COLO829 (cell line): ENCODE data around the gene ITGB7.

Experiments
- DNase-seq: peaks from one replicate; pipeline ENCODE4 v3.0.0; 2012; ENCODE audit warnings: low spot score

ITGB7 gene

GRCh38 chr12:53231671-53231920 lies 24.5 kb upstream of the ITGB7 start:
- DNase-seq = no peak

DNA sequence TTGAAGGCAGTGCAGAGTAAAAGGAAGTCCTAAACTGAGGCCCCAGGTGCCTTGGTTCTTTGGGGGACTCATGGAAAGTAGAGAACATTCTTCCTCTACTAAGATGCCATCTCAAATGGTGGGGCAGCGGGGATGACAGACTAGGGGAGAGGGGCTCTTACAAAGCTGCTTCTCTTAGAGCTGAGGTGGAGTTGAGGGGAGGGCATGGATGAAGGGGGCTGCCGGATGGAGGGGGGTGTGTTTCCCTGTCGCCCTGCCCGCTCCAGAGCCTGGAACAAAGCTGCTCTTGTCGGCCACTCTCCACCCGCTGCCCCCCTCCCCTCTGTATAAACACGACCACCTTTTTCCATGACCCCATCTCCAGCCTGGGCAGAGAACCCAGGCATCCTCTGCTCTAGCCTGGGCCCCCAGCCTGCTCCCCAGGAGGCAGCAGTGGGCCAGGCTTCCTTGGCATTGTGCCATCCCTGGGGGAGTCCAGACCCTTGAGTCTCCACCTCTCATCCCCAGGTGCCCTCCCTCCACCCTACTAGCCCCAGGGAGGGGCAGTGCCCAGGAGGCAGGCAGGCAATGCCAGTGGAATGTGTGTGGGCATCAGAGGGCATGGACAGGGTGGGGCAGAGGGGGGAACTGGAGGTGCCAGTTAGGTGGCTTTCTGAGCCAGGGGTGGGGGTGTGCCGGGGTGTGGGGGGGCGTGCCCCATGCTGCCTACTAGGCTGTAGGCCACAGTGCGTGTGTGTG lies 23.2 kb upstream of the ITGB7 start:
- DNase-seq = no peak

- DNase-seq = no peak
Observed at GRCh38 chr12:53229454-53229853, 22.4 kb upstream of the ITGB7 start.

DNA sequence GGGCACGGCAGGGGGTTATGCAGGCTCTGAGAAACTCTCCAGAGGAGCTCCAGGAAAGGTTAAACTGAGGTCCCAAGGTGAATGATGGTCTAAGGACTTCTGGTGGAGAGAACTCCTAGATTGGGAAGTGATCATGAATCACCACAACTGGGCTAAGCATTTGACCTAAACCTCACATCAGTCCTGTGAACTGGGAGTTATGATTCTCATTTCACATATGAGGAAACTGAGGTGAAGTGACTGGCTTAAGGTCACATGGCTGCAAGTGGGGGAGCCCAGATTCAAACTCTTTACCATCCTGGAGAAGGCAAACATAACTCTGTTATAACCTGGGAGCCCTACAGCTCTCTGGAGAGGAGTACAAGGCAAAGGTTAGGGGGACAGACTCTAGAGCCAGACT lies 20.8 kb upstream of the ITGB7 start:
- no peak for DNase-seq

DNA sequence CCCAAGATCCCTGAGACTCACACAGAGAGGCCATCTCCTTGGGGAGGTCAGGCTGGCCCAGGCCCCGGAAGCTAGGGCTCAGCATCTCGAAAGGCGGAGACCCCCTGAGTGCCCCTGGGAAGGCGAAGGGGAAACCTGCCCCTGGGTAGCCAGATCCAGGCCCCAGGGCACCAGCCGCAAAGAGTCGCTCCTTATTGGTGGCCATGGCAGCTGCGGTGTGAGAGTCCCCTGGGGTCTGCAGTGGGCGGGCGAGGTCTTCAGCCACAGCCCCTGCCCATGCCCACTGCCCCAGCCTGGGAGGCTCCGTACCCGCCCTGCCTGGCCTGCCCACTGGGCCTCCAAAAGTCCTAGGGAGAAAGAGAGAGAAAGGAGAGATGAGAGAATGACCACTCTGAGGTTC lies 20.3 kb upstream of the ITGB7 start:
- DNase-seq = no peak

GRCh38 chr12:53226815-53227214 lies 19.8 kb upstream of the ITGB7 start:
- DNase-seq = no peak

- DNase-seq = no peak
Observed at GRCh38 chr12:53225635-53226424, 18.8 kb upstream of the ITGB7 start.

GRCh38 chr12:53224897-53225634 lies 18.0 kb upstream of the ITGB7 start:
- no peak for DNase-seq

GRCh38 chr12:53224061-53224896 lies 17.2 kb upstream of the ITGB7 start:
- no peak for DNase-seq

DNA sequence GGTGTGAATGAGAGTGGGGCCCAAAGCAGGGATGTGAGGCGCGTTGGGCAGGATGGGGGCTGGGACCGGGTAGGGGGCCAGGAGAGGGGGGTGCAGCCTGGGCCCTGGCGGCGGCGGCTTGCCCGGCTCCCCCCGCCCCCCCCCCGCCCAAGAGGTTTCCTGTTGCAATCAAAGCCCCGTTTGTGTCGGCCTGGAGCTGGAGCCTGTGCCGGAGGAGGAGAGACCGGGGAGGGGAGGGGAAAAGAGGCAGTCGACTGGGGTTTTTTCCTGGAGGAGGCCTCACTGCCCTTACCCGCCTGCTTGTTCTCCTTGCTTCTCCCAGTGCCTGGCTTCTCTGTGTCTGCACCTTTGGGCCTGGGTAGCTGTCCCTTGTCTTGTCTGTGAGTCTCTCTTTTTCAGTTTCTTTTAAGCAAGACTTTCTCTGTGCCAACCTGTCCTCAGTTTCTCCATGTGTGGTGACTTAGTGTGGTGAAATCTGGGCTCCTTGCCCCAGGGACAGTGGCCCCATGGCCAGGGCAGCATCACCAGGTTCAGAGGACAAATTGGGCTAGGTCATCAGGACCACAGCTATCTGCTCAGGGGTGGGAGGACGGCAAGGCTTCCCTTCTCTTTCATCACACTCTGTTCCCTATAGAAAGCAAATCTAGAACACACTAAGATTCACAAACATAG lies 16.5 kb upstream of the ITGB7 start:
- DNase-seq = peak; percentile 87

DNA sequence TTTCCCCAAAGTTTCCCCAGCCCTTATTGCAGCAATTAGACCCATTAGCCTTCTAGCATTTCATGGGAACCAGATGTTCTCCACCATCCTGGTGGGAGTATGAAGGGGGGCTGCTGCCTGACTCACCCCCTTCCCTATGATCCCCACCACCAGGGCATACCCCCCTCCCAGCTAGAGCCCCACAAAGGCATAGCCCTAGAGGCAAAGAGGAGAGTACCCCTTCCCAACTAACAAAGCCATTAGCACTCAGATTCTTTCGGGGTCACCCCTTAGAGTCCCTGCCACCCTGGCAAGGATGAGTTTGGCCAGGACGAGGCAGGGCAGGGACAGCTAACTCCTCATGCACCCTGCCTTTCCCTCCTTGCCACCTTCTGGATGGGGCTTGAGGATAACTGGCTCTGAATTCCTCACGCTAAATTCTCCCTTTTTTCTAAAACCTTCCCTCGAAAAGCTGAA lies 15.8 kb upstream of the ITGB7 start:
- DNase-seq = no peak

- DNase-seq = no peak
Observed at GRCh38 chr12:53222170-53222721, 15.2 kb upstream of the ITGB7 start.

- DNase-seq = no peak
Observed at GRCh38 chr12:53221203-53222080, 14.4 kb upstream of the ITGB7 start.

DNA sequence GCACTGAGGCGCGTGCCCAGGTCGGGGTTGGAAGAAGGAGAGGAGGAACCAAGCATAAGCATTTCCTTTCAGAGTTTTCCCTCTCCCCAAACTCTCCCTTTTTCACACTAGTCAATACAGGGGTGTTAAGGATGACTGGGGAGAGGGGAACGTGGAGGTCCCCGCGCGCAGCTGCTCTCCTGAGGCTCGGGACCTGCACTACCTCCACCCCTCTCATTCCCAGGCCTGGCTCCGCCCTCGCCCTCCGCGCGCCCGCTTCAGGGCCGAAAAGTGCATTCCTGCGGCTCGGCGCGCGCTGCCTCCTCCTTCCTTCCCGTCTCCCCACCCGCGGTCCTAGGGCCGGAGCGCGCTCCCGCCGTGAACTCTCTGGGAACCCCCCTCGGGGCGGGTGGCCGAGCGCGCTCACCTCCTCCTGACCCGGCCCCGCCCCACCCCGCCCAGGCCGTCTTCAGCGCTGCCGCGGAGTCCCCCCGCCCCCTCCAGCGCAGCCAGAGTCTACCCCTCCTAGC lies 13.7 kb upstream of the ITGB7 start:
- DNase-seq = peak; percentile 95

DNA sequence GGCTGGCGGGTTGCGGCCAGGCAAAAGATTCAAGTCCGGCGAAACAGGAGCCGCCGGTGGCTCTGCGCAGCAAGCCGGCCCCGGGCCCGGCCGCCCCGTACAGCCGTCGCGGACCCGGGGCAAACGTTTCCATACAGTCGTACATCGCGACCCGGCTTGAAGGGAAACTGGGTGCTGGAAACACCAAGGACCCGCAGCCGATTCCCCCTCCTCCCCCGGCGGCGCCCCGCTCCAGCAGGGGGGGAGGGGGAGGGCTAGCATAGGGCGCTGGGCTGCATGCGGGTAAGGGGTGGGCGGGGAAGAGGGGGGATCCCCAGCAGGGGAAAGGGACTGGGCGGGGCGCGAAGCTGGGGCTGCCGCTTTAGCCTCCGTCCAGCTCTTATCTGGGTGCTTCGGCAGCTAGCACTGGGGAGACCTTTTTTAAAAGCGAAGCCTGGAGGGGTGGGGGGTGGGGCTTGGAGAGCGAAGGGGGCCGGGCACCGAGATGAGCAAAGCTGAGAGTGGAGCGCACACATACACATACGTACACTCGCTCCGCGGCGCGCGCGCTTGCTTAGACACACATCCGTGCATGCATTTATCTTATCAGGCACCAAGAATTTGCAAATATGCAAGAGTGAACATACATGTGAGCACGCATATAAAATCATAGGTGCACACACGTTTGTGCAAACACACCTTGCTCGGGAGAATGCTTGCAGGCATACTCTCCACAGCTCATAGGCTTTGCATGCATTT lies 13.1 kb upstream of the ITGB7 start:
- DNase-seq = no peak

GRCh38 chr12:53219292-53219955 lies 12.4 kb upstream of the ITGB7 start:
- DNase-seq = no peak

DNA sequence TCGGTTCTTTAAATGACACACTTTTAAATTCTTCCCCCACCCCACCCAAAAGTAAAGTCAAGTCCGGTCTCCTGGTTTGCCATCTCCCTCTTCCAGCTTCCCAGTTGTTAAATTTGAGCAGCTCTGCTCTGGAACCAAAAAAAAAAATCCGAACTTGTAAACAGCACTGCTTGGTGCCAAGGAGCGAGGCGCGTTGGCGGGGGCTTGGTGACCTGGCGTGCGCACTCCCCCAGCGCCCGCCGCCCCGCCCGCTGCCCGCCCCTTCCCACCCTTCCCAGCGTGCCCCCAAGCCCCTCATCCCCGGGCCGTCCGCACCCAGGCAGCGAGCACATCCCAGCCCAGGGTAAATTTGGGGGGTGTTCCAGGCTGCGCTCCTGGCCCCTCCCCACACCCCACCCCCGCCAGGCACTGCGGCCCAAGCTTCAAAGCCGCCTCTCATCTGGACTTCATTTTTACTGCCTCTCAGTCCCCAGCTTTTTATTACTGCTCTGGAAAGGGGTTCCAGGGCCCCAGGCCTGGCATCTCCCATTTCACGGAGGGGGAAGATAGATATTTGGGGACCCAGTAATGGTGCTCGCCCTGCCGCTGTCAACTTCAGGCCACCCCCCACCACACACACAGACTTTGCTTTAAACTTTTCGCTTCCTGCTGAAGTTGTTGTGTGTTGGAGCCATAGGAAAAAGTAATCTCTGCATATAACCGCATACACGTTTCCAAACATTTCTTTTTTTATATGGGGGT lies 11.7 kb upstream of the ITGB7 start:
- DNase-seq = no peak

DNA sequence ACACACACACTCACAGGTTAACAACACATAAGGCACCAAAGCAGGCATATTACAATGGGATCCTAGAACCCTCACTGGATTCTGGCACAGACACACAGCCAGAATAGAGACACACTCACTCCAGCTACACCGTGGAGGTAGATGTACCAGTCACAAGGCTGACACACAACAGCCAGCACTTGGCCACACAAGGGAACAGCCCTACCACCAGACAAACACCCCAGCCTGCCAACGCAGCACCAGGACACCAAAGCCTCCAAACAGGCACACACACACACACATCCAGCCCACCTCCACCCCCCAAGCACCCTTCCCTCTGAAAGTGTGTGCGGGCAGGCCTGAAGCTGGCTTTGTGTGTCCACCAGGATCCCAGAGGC lies 10.9 kb upstream of the ITGB7 start:
- no peak for DNase-seq
